PFSK-1 (cell line): Measurements from ENCODE around the gene CCDC188.

Experiments used
- POLR2AphosphoS5 ChIP-seq: IDR thresholded peaks from 2 replicates; pipeline ENCODE4 v1.6.1; 2012; ENCODE audit warnings: low read depth, mild to moderate bottlenecking, control low read depth, low read length, moderate library complexity
- REST ChIP-seq, 2 experiments: IDR thresholded peaks; 2 replicates each; pipeline versions ENCODE4 v1.6.1 to v1.8.0; 2011 to 2012; ENCODE audit warnings: low read depth in 2 of 2, low read length in 2 of 2, control low read depth in 1 of 2, inconsistent platforms in 1 of 2, mild to moderate bottlenecking in 1 of 2, moderate library complexity in 1 of 2; ENCODE audit not compliant: insufficient read depth in 1 of 2
- SIN3A ChIP-seq: IDR thresholded peaks from 2 replicates; pipeline ENCODE4 v1.6.1; 2012; ENCODE audit warnings: mild to moderate bottlenecking, low read length, moderate library complexity, borderline replicate concordance; ENCODE audit not compliant: insufficient read depth
- TAF1 ChIP-seq: IDR thresholded peaks from 2 replicates; pipeline ENCODE4 v1.6.1; 2012; ENCODE audit warnings: low read length, control low read depth, borderline replicate concordance; ENCODE audit not compliant: insufficient read depth

DNA sequence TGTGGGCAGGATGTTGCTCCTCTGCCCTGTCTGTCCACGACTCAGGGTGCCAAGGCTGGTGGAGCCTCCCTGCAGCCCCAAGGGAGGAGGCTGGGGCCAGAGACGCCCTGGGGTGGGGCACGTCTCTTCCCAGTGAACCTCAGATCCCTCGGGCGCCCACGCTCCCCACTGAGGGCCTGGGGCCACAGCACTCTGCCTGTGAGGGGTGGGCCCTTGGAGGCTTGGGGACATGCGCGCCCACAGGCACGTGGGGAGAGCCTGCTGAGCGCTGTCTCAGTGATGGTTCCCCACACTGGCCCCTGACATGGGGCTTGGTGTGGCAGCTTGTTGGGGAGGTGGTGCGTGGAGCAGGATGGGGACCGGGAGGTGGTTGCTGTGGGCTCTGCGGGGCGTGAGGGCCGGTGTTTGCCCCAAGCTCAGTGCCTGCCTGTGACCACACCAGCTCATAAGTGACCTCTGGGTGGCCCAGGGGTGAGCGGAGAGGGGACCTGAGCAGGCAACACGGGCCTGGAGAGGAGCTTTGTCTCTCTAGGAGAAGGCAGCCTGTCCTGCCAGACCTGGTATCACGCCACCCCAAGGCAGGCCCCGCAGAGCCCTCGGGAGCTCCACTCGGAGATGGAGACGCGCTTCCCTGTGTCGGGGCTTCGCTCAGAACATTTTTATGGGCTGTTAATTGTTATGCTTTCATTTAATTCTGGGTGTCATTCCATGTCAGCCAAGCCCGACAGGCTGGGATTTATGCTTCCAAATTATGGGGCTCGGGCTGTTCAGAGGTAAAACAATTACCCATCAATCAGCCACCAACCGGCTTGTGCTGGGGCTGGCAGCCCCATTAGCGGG lies 27.4 kb upstream of the CCDC188 start:
- TF ChIP-seq SIN3A: no peak
- no peak for TF ChIP-seq TAF1
- no peak for TF ChIP-seq POLR2AphosphoS5
- no peak for TF ChIP-seq REST (IDR thresholded peaks at IDR 0.05; ENCODE audit: insufficient read depth in 1 of 2, low read depth in 2 of 2, low read length in 2 of 2)
